ENCODE data around the gene FUT8.

DNA sequence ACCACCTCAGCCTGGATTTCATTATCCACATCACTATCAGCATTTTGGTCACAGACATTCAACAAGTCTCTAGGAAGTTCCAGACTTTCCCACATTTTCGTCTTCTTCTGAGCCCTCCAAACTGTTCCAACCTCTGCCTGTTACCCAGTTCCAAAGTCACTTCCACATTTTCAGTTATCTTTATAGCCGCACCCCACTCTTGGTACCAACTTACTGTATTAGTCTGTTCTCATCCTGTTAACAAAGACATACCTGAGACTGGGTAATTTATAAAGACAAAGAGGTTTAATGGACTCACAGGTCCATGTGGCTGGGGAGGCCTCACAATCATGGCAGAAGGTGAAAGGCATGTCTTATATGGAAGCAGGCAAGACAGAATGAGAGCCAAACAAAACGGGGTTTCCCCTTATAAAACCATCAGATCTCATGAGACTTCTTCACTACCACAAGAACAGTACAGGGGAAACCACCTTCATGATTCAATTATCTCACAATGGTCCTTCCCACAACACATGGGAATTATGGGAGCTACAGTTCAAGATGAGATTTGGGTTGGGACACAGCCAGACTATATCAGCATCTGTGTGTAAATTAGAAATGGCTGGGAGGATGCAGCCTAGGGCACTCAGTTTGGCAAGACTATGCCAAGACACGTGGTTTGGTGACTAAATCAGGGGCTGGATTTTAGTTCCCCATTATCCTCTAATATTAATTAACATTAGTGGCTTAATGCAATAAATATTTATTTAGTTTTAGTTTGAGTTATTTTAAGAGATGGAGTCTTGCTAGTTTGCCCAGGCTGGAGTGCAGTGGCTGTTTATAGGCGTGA is 16.2 kb upstream of the FUT8 start:
- TF ChIP-seq ZNF274 (IDR thresholded peaks at IDR 0.05; ENCODE audit: low read depth, low read length) = no peak
- no peak for TF ChIP-seq YY1 (IDR thresholded peaks at IDR 0.05; ENCODE audit: insufficient read depth, insufficient read length)
- no peak for TF ChIP-seq SUZ12 (IDR thresholded peaks at IDR 0.05; ENCODE audit: extremely low read depth, insufficient read depth, insufficient read length)
